ENCODE data around the gene GPR179. TPM values are rescaled to one million over a fixed set of nuclear protein-coding genes. Genes with fewer than 3 reads are reported as not detected.

The GPR179 gene
- total and polyA plus RNA-seq, 2 donors (not counting 3 experiments of a cell fraction or from before 2014, with no cell fraction given) = not detected

GRCh38 chr17:38324141-38324697, 19.5 kb downstream of the GPR179 start:
- H3K79me2 ChIP-seq (ENCODE audit: control insufficient read depth, insufficient read depth, low read length) = no peaks in the 10 kb centered on the region
- no peaks in the 10 kb centered on the region for H3K9me1 ChIP-seq (replicated peaks; ENCODE audit: control insufficient read depth, extremely low read depth, insufficient read depth, low read length)
- intact Hi-C loops (cut with micrococcal nuclease) (no loop called here), dilution Hi-C loops (cut with MboI; ENCODE audit: extremely low pct_ligation_motif_present, low sequenced_read_pairs) (no loop called here)
- peak; percentile 0 for DNase-seq (ENCODE audit: low read depth, low spot score)
- no peak overlapping the region for H2AFZ ChIP-seq (ENCODE audit: low read depth, low read length)
- no peak overlapping the region for H3K27ac ChIP-seq (ENCODE audit: insufficient read depth, low read depth, low read length)
- no peaks in the 10 kb centered on the region for H3K9me3 ChIP-seq (replicated peaks; ENCODE audit: control insufficient read depth, insufficient read depth, low read length)
- H3K4me1 ChIP-seq (ENCODE audit: control insufficient read depth, extremely low read depth, insufficient read depth, low read length) = peaks cover 5% of the 10 kb centered on the region
- FAIRE-seq = no peak
- POLR2A ChIA-PET = interaction anchor here (0.6 to 0.7 kb wide), 2 partner anchors 26 to 1825 kb away, joined by 3 read pairs; no protein-coding TSS in a partner anchor
- no peaks in the 10 kb centered on the region for H4K20me1 ChIP-seq (replicated peaks; ENCODE audit: control insufficient read depth, extremely low read depth, insufficient read depth, low read length)
- H3K4me3 ChIP-seq (replicated peaks in 1 of 3; ENCODE audit: insufficient read depth in 1 of 3, low read depth in 1 of 3, low read length in 3 of 3) = no peak overlapping the region
- no TSS peak for BruUV-seq (replicated peaks)
- peaks cover 0 to 13% of the 10 kb centered on the region in 2 experiments for H3K36me3 ChIP-seq (ENCODE audit: control insufficient read depth in 2 of 2, extremely low read depth in 1 of 2, insufficient read depth in 2 of 2, low read length in 2 of 2)
- no peak overlapping the region for H3K9ac ChIP-seq (replicated peaks; ENCODE audit: extremely low read depth, insufficient read depth, low read length)
- H3K4me2 ChIP-seq (ENCODE audit: insufficient read depth, low read length) = no peak overlapping the region
- TF ChIP-seq JUN (IDR thresholded peaks at IDR 0.05; ENCODE audit: borderline replicate concordance, insufficient read depth, insufficient read length, low read depth) (no peak), EZH2 (IDR thresholded peaks at IDR 0.05; ENCODE audit: borderline replicate concordance, low read depth, low read length, severe bottlenecking) (no peak), GATA2 (IDR thresholded peaks at IDR 0.05; ENCODE audit: insufficient read depth, insufficient read length, low read depth, low read length) (no peak), FOS (IDR thresholded peaks at IDR 0.05; ENCODE audit: borderline replicate concordance, insufficient read depth, low read length) (no peak), MYC (IDR thresholded peaks at IDR 0.05; ENCODE audit: low read depth, low read length) (no peak), POLR2AphosphoS5 (IDR thresholded peaks at IDR 0.05; ENCODE audit: insufficient read depth, low read depth, low read length) (no peak), POLR2A (IDR thresholded peaks at IDR 0.05; ENCODE audit: low read depth, low read length) (no peak)
- TF ChIP-seq, protein P1, sequence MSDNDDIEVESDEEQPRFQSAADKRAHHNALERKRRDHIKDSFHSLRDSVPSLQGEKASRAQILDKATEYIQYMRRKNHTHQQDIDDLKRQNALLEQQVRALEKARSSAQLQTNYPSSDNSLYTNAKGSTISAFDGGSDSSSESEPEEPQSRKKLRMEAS (IDR thresholded peaks at IDR 0.05; ENCODE audit: insufficient read depth, insufficient read length) = no peak
- TF ChIP-seq, protein P2, sequence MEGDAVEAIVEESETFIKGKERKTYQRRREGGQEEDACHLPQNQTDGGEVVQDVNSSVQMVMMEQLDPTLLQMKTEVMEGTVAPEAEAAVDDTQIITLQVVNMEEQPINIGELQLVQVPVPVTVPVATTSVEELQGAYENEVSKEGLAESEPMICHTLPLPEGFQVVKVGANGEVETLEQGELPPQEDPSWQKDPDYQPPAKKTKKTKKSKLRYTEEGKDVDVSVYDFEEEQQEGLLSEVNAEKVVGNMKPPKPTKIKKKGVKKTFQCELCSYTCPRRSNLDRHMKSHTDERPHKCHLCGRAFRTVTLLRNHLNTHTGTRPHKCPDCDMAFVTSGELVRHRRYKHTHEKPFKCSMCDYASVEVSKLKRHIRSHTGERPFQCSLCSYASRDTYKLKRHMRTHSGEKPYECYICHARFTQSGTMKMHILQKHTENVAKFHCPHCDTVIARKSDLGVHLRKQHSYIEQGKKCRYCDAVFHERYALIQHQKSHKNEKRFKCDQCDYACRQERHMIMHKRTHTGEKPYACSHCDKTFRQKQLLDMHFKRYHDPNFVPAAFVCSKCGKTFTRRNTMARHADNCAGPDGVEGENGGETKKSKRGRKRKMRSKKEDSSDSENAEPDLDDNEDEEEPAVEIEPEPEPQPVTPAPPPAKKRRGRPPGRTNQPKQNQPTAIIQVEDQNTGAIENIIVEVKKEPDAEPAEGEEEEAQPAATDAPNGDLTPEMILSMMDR (IDR thresholded peaks at IDR 0.05; ENCODE audit: extremely low read depth in 1 of 2, insufficient read depth in 1 of 2, low read depth in 1 of 2, low read length in 2 of 2) = no peak
- CTCF ChIA-PET = interaction anchor here (0.8 to 4.1 kb wide), 4 partner anchors 9 to 90 kb away, joined by 3 to 21 read pairs (median 4); no protein-coding TSS in a partner anchor
- H3K27me3 ChIP-seq (ENCODE audit: control insufficient read depth in 2 of 2, insufficient read depth in 2 of 2, low read length in 2 of 2) = peaks cover 0 to 3% of the 10 kb centered on the region in 2 experiments

All from endothelial cell of umbilical vein (primary cell).